ES-I3 (cell line): ENCODE data around the gene NEK10.

Experiments used
- H3K36me3 ChIP-seq: 2 replicates; pipeline ENCODE4 v1.6.1; 2013; ENCODE audit warnings: mild to moderate bottlenecking, low read length, control low read depth, moderate library complexity; ENCODE audit not compliant: insufficient read depth
- H3K4me1 ChIP-seq: 2 replicates; pipeline ENCODE4 v1.6.1; 2013; ENCODE audit warnings: mild to moderate bottlenecking, control low read depth, low read length; ENCODE audit not compliant: insufficient read depth
- H3K9ac ChIP-seq: 2 replicates; pipeline ENCODE4 v1.6.1; 2013; ENCODE audit warnings: low read depth, mild to moderate bottlenecking, low read length, moderate library complexity
- H3K9me3 ChIP-seq: 2 replicates; pipeline ENCODE4 v1.6.1; 2013; ENCODE audit warnings: mild to moderate bottlenecking, low read length, moderate library complexity; ENCODE audit not compliant: control insufficient read depth, insufficient read depth

Gene NEK10

DNA sequence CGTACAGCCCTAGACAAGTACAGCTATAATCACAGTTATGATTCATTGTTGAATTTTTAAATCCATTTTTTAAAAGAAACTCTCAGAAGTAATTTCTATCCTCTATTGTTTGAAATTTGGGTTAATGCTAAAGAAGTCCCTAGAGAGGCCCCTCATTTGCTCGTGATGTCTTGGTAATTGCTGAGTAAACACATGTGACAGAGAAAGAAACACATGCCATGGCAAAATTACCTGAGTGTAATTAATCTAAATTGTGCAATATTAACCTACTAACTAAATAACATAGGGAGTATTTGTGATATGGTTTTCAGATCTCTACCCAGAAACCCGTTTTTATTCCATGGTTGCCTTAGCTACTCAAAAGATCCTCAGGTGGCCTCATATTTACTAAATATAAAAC, 10.8 kb downstream of the NEK10 start:
- Histone ChIP-seq H3K9me3 (no peaks in the 10 kb centered on the region), H3K9ac (no peak overlapping the region), H3K4me1 (peaks cover 17% of the 10 kb centered on the region; the same call in 1 of the 2 replicates), H3K36me3 (no peaks in the 10 kb centered on the region)

DNA sequence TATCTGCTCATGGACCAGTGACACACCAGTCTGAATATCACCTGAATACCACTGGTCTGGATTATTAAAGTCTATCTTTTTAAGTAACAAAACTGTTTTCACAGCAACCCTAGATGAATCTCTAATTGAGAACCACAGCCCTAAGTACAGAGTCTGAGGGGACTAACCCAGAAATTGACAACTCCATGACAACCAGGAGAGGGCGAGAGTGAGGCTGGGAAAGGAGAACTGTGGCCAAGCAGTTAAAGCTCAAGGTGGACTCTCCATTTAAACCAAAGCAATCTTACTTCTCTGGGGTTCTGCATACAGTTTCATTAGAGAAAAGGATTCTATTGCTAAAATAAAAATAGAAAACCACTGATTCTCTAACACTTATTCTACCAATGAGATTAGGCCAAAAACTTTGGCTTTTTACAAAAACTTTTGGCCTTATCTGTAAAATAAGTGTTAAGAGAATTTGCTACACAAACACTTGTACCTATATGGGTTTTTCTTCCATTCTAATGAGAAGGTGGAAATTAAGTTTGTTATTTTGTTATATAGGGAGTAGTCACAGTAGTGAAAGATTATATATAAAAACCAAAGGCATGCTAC, 11.4 kb downstream of the NEK10 start:
- Histone ChIP-seq H3K36me3 (no peaks in the 10 kb centered on the region), H3K9ac (no peak overlapping the region), H3K4me1 (peaks cover 19% of the 10 kb centered on the region; the same call in 1 of the 2 replicates), H3K9me3 (no peaks in the 10 kb centered on the region)

DNA sequence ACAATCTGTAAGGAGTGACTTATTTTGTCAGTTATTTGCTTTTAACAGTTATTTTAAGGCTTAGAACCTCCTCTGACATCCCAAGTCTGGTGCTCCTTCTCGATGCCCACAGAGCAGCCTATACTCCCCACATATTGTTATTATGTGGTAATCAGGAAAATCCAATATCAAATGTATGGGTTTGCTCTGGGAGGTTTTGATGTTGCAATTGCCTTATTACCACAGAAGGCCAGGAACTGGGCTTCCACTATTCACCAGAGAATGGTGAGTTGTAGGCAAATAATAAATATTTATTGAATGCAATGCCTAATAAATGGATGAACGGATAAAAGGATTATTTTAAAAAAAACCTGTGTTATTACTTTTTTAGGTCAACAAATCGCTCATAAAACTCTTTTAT, 12.2 kb downstream of the NEK10 start:
- H3K9ac ChIP-seq = no peak overlapping the region
- no peaks in the 10 kb centered on the region for H3K9me3 ChIP-seq

DNA sequence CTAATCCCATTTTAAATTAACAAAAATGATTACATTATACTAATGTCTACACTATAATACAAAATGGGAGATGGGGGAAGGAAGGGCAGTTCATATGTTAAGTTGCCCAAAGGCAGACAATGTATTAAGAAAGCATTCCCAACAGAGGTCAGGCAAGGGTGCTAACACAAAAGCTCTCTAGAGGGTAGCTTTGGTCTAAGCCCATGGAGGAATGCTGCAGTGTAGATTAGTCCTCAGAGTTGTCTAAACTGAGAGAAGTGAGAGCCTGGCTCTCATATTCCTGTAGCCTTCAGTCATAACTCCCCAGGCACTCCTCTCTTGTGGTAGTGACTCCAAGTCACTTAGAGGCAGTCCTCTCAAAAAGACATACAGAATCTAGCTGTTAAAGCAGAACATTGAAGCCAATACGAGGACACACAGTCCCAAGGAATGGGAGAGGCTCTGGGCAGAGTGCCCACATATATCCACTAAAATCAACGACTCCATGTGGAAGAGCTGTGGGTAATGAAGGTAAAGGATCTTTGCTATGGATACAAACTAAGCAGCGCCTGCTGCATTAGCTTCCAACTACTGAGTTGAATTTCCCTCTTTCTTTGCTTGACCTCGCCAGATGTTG, 14.5 kb downstream of the NEK10 start:
- Histone ChIP-seq H3K36me3 (no peaks in the 10 kb centered on the region), H3K9ac (no peak overlapping the region), H3K9me3 (no peaks in the 10 kb centered on the region), H3K4me1 (peaks cover 16% of the 10 kb centered on the region; the same call in 1 of the 2 replicates)

More for the DNA sequence above, 12.2 kb downstream of the NEK10 start:
- no peaks in the 10 kb centered on the region for H3K36me3 ChIP-seq
- H3K4me1 ChIP-seq = peaks cover 19% of the 10 kb centered on the region; the same call in 1 of the 2 replicates

GRCh38 chr3:27354161-27354560, 15.0 kb downstream of the NEK10 start:
- Histone ChIP-seq H3K9ac (no peak overlapping the region), H3K36me3 (no peaks in the 10 kb centered on the region), H3K4me1 (peaks cover 16% of the 10 kb centered on the region; the same call in 1 of the 2 replicates), H3K9me3 (no peaks in the 10 kb centered on the region)

DNA sequence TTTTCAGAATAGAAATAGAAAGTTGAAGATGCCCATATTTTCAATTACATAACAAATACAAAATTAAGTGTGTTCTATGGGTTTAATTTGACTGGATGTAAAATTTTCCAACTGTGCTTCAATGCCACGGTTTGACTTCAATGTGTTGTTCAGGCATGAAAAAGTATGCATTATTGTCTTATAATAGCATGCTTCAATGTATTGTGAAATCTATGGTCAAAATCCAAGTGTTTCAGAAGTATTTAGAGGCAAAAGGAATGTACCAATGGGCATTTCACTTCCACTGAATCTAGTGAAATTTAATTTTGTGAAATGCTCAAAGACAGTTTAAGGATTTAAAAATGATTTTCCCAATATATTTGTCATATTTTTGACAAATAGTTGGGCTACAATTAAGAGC, 16.0 kb downstream of the NEK10 start:
- no peaks in the 10 kb centered on the region for H3K9me3 ChIP-seq
- peaks cover 16% of the 10 kb centered on the region; the same call in 1 of the 2 replicates for H3K4me1 ChIP-seq
- H3K9ac ChIP-seq = no peak overlapping the region
- no peaks in the 10 kb centered on the region for H3K36me3 ChIP-seq

- H3K9ac ChIP-seq = no peak overlapping the region
- H3K9me3 ChIP-seq = no peaks in the 10 kb centered on the region
- no peaks in the 10 kb centered on the region for H3K36me3 ChIP-seq
- H3K4me1 ChIP-seq = peaks cover 16% of the 10 kb centered on the region; the same call in 1 of the 2 replicates
Measured at GRCh38 chr3:27352047-27352446, 17.1 kb downstream of the NEK10 start.

DNA sequence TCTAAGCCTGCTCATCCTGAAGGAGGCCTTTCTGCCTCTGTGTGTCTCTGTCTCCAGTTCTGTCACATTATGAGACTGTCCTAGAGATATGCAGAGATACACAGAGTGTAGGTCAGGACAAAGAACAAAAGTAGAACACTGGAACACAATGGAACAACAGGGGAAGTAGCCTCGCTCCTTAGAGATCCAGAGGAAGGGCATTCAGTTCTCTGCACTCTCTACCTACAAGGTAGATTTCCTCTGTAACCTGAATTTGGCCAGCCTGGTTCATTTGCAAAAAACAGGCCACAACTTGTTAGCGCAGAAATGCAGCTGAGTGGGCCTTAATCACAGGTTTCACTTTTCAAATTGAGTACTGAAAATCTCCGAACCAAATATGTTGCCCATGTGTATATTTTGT, 19.4 kb downstream of the NEK10 start:
- Histone ChIP-seq H3K9me3 (no peaks in the 10 kb centered on the region), H3K4me1 (peaks cover 14% of the 10 kb centered on the region; the same call in 1 of the 2 replicates), H3K9ac (no peak overlapping the region), H3K36me3 (no peaks in the 10 kb centered on the region)

GRCh38 chr3:27345959-27346865, 23.0 kb downstream of the NEK10 start:
- Histone ChIP-seq H3K36me3 (no peaks in the 10 kb centered on the region; the same call in 1 of the 2 replicates), H3K4me1 (no peaks in the 10 kb centered on the region), H3K9me3 (no peaks in the 10 kb centered on the region), H3K9ac (no peak overlapping the region)

DNA sequence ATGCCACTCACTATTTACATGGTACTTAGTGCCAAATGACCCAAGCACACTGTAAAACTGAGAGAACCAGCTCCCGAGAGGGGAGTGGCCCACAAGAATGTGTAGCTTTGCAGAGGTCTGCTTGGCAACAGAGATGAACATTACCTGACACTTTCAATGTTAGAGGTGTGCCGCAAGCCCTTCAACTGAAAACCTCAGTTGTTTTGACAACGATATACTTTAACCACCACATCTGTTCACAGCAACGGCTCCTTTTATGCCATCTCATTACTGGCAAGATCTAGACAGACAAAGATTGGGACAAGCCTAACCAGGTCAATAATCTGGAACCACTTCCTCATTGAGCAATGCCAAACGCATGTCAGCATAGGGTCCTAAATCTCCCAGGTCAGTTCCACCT, 23.7 kb downstream of the NEK10 start:
- H3K9me3 ChIP-seq = no peaks in the 10 kb centered on the region
- no peaks in the 10 kb centered on the region for H3K4me1 ChIP-seq
- no peak overlapping the region for H3K9ac ChIP-seq
- H3K36me3 ChIP-seq = no peaks in the 10 kb centered on the region; the same call in 1 of the 2 replicates

GRCh38 chr3:27345045-27345444, 24.1 kb downstream of the NEK10 start:
- Histone ChIP-seq H3K9ac (no peak overlapping the region), H3K4me1 (no peaks in the 10 kb centered on the region), H3K36me3 (no peaks in the 10 kb centered on the region; the same call in 1 of the 2 replicates), H3K9me3 (no peaks in the 10 kb centered on the region)

- H3K9me3 ChIP-seq = no peaks in the 10 kb centered on the region
- H3K9ac ChIP-seq = no peak overlapping the region
- H3K4me1 ChIP-seq = no peaks in the 10 kb centered on the region
- no peaks in the 10 kb centered on the region; the same call in 1 of the 2 replicates for H3K36me3 ChIP-seq
Measured at GRCh38 chr3:27344192-27344591, 25.0 kb downstream of the NEK10 start.

GRCh38 chr3:27342267-27342666, 26.9 kb downstream of the NEK10 start:
- no peaks in the 10 kb centered on the region for H3K9me3 ChIP-seq
- no peaks in the 10 kb centered on the region for H3K4me1 ChIP-seq
- H3K36me3 ChIP-seq = no peaks in the 10 kb centered on the region; the same call in 1 of the 2 replicates
- no peak overlapping the region for H3K9ac ChIP-seq

- no peak overlapping the region for H3K9ac ChIP-seq
- H3K4me1 ChIP-seq = no peaks in the 10 kb centered on the region
- no peaks in the 10 kb centered on the region for H3K9me3 ChIP-seq
- H3K36me3 ChIP-seq = no peaks in the 10 kb centered on the region; the same call in 1 of the 2 replicates
Measured at GRCh38 chr3:27340534-27340933, 28.6 kb downstream of the NEK10 start.
